GM12892 (cell line): ENCODE measurements around the gene ORMDL1.

Experiments used
- POLR2A ChIP-seq: IDR thresholded peaks from 2 replicates; pipeline ENCODE4 v1.6.1; 2011; ENCODE audit warnings: low read depth, low read length, control low read depth
- POLR2AphosphoS5 ChIP-seq: IDR thresholded peaks from 2 replicates; pipeline ENCODE4 v1.6.1; 2011; ENCODE audit warnings: low read depth, low read length, control low read depth

DNA sequence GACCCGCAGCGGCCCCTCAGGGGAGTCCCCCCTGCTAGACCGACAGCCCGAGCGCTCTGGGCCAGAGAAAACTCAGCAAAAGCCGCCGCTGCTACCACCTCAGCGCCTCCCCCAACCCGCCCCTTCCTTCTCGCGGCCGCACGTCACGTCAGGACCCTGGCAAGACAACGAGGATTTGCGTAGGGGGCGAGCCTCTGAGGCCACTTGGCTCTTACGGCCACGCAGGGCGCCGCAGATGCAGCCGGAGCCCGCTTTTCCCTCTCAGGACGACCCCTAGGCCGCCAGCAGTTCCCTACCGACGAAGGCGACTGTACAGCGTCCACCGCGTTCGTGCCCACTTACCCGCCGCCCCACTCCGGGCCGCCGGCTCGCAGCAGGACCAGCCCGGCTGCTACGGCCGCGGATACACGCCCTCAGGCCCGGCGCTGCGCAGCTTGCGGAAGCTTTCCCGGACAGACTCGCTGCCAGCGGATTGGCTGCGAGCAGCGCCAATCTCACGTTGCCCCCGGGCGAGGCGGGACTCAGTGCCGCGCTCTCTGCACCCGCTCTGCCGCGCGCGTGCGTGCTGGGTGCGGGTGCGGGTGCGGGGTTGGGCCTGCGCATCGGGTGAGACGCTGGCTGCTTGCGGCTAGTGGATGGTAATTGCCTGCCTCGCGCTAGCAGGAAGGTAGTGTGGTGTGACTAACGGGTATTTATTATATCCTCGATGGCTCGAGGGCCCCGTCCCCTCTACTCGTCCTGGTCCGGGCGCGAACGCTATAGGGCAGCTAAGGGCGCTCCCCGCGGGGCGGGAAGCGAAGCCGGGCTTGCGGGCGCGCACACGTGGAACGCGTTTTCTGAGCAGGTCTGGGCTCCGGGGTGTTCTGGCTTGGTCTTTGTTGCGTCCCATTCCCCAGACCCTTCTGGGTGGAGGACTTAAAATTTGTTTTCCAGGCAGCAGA lies at the start of gene ORMDL1, which contains the start of gene PMS1:
- peak; percentile 98 for TF ChIP-seq POLR2A
- TF ChIP-seq POLR2AphosphoS5 = peak; percentile 93
